Omental fat pad (tissue), 4 donors: ENCODE results near the gene TM4SF1. TPM values are rescaled to one million over a fixed set of nuclear protein-coding genes. Genes with fewer than 3 reads are reported as not detected.

Experiments
- ATAC-seq: fragments of 150-250 bp; one replicate; pipeline ENCODE4 v1.9.1; 2016; ENCODE audit warnings: mild to moderate bottlenecking, moderate library complexity; ENCODE audit not compliant: low FRiP score
- DNase-seq: peaks from one replicate; pipeline ENCODE4 v3.0.0-alpha.2; 2019; ENCODE audit warnings: low spot score
- total RNA-seq, 4 donors: library from RNA; depleted of rRNA; stranded (reverse); fragments of >200 nt; gene quantifications; one replicate each; pipeline ENCODE4 v1.1.0, GENCODE V29; 2016
- TF ChIP-seq, protein P1 (sequence below), 3 donors: fragments of 450-650 bp; IDR thresholded peaks; one replicate each; pipeline ENCODE4 v1.5.1; 2016 to 2017; ENCODE audit warnings: antibody characterized with exemption in 3 of 3, mild to moderate bottlenecking in 3 of 3, moderate library complexity in 2 of 3

TM4SF1 gene, protein sequence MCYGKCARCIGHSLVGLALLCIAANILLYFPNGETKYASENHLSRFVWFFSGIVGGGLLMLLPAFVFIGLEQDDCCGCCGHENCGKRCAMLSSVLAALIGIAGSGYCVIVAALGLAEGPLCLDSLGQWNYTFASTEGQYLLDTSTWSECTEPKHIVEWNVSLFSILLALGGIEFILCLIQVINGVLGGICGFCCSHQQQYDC
- 1,000 to 10,000 TPM in 1 of 4 donors, 100 to 1,000 TPM in 3; 273 to 1,679 (median 590) TPM for total RNA-seq

DNA sequence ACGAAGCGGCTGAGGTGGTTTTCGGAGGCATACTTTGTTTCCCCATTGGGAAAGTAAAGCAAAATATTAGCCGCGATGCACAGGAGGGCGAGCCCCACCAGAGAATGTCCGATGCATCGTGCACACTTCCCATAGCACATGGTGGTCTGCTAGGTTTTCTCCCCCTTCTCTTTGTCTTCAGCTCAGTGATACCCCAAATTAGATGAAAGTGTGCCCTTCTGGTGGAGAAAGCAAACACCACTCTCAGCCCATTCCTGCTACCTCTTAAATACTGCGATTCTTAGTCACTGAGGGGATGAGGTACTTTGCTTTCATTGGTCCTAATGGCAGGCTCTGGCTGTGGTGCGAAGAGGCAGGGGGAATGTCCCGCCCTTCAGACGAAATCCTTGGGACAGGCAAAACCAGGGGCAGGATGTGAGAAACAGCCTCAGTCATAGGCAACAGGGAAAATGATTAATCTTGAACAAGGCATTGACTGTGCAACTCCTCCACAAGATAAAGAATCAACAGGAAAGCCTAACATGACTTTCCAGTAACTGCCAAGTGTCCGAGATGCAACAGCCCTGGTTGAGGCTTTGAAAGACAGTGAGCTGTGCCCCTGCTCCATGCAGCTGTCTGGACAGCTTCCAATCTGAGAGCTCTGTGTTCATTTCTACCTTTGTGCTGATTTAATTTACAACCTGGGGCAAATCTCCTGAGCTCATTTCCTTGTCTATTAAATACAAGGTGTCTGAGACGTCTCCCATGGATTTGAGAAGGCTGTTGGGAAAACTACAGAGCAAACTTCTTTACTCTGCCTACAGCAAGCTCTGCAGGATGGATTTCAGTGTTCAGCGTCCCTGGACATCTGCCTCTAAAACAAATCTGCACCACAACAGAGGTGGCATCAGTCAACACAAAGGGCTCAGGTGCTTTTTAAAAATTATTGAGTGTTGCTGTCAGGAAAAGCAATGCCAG, at the start of gene TM4SF1:
TSS of gene TM4SF1 (minus strand) at position 242 of the 957 bp plus-strand sequence. CDS start at position 140, 102 bp downstream.
- no peak for DNase-seq
- ATAC-seq: peak; percentile 90
- TF ChIP-seq, protein P1, sequence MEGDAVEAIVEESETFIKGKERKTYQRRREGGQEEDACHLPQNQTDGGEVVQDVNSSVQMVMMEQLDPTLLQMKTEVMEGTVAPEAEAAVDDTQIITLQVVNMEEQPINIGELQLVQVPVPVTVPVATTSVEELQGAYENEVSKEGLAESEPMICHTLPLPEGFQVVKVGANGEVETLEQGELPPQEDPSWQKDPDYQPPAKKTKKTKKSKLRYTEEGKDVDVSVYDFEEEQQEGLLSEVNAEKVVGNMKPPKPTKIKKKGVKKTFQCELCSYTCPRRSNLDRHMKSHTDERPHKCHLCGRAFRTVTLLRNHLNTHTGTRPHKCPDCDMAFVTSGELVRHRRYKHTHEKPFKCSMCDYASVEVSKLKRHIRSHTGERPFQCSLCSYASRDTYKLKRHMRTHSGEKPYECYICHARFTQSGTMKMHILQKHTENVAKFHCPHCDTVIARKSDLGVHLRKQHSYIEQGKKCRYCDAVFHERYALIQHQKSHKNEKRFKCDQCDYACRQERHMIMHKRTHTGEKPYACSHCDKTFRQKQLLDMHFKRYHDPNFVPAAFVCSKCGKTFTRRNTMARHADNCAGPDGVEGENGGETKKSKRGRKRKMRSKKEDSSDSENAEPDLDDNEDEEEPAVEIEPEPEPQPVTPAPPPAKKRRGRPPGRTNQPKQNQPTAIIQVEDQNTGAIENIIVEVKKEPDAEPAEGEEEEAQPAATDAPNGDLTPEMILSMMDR (IDR thresholded peaks at IDR 0.05): no peak

DNA sequence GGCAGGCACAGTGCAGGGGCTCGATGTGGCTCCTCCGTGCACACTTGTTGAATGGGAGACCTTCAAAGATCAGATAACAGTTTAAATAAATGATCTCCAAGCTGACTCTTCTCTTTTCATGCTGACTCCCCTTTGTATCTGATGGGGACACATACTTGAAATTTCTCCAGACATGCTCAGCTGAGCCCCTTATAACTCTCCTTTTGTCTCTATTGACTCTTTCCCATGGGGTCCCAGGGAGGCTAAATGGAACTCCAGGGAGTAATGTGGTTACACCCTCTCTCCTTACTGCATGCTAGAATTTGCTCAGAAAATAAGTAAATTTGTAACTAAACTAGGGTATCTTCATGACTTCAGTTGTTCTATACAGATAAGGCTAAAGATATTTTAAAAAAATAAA, 48.9 kb upstream of the TM4SF1 start:
- no peak for ATAC-seq

DNA sequence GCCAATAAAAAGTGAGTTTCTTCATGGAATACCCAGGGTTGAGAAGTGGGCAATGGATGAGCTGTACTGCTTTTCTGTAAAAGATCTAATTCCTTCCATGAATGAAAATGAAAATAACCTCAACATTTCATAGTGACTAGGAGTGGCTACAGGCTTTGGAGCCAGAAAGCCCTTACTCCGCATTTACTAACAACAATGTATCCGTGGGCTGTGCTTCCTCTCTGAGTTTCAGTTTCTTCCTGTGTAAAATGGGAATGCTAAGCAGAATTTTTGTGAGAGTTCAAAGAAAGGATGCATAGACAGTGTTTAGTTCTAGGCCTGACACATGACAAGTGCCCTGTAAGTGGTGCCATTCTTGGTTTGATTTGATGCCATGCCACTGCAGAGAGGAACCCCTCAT, 47.5 kb upstream of the TM4SF1 start:
- TF ChIP-seq, protein P1 (IDR thresholded peaks at IDR 0.05): no peak
- ATAC-seq (no peak), DNase-seq (no peak)

More for the DNA sequence above, 48.9 kb upstream of the TM4SF1 start:
- TF ChIP-seq, protein P1 (IDR thresholded peaks at IDR 0.05): no peak
- DNase-seq: no peak

DNA sequence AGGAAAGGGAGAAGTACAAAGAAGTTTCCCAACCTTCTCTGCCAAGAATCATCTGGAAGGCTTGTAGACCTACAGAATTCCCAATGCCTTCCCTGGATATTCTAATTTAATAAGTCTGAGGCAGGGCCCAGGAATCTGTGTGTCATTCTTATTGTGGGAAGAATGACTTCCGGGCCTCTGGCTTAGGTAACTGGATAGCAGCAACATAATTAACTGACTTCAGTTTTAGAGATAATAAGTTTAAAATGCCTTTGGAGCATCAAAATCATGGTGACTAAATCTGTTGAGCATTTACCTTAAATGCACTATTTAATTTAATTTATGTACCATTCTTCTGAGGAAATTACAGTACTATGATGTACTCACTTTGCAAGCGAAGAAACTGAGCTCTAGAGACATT, 44.3 kb upstream of the TM4SF1 start:
- DNase-seq: no peak
- TF ChIP-seq, protein P1 (IDR thresholded peaks at IDR 0.05): no peak
- no peak for ATAC-seq

DNA sequence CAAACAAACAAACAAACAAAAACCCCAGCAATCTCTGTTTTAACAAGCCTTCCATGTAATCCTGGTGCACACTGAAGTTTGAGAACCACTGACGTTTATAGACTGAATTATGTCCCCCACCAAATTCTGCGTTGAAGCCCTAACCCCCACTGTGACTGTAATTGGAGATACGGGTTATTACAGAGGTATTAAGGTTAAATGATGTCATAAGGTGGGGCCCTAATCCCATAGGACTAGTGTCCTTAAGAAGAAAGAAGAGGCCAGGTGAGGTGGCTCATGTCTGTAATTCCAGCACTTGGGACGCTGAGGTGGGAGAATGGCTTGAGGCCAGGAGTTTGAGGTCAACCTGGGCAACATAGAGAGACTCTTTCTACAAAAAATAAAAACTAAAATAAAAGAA, 42.4 kb upstream of the TM4SF1 start:
- ATAC-seq (no peak), DNase-seq (no peak)
- TF ChIP-seq, protein P1 (IDR thresholded peaks at IDR 0.05): no peak

DNA sequence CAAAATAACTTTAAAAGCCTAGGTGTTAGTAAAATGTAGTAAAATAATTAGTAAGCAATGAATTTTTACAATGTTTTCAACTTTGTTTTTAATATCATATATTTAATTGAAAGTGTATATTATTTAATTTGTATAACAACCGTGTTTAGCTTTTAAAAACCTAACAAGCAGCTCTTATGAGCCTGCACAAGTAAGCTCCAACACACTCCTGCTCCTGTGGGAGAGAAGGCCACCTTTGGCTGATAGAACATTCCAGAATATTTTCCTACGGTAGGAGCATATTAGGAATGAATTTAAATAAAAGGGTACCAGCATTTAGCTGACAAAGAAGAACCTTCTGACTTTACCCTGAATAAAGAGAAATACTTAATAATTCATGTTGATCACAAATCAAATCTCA, 40.3 kb upstream of the TM4SF1 start:
- ATAC-seq: no peak
- no peak for DNase-seq
- TF ChIP-seq, protein P1 (IDR thresholded peaks at IDR 0.05): no peak
